AG04450 (cell line): Measurements from ENCODE around the gene GAPT. TPM values are rescaled to one million over a fixed set of nuclear protein-coding genes. Genes with fewer than 3 reads are reported as not detected.

ENCODE experiments used
- CTCF ChIA-PET: fragments of 300-600, 350-600 bp; formaldehyde crosslinking; extraction: SDS; loops from one replicate; lab custom pipeline; 2022; ENCODE audit warnings: antibody characterized with exemption, inconsistent platforms; lab: Charles Lee
- POLR2A ChIA-PET: fragments of 350-600 bp; formaldehyde crosslinking; extraction: SDS; loops from one replicate; lab custom pipeline; 2021; ENCODE audit warnings: antibody characterized with exemption, inconsistent platforms; lab: Yijun Ruan, JAX
- DNase-seq: peaks from one replicate; pipeline ENCODE4 v3.0.0-alpha.2; 2011; ENCODE audit warnings: low read depth, low spot score
- H3K27ac ChIP-seq: one replicate; pipeline ENCODE4 v1.5.1; 2012; ENCODE audit warnings: low read depth, low read length, control low read depth
- H3K27me3 ChIP-seq: one replicate; pipeline ENCODE4 v1.6.0; 2012; ENCODE audit warnings: low read length; ENCODE audit not compliant: control insufficient read depth, insufficient read depth
- H3K4me3 ChIP-seq: 2 replicates; pipeline ENCODE4 v1.5.1; 2011; ENCODE audit warnings: mild to moderate bottlenecking, low read depth, low read length, control low read depth
- H3K9me3 ChIP-seq: 2 replicates; pipeline ENCODE4 v1.5.1; 2012; ENCODE audit warnings: low read length; ENCODE audit not compliant: control insufficient read depth, insufficient read depth
- CTCF ChIP-seq: IDR thresholded peaks from 2 replicates; pipeline ENCODE4 v1.5.1; 2011; ENCODE audit warnings: low read depth, low read length, control low read depth, inconsistent platforms
- polyA plus RNA-seq: library from polyadenylated mRNA; depleted of rRNA; stranded (reverse); fragments of >200 nt; gene quantifications from 2 replicates; pipeline ENCODE4 v1.2.3, GENCODE V29; 2011

The GAPT gene
- polyA plus RNA-seq, 1 experiment = not detected

DNA sequence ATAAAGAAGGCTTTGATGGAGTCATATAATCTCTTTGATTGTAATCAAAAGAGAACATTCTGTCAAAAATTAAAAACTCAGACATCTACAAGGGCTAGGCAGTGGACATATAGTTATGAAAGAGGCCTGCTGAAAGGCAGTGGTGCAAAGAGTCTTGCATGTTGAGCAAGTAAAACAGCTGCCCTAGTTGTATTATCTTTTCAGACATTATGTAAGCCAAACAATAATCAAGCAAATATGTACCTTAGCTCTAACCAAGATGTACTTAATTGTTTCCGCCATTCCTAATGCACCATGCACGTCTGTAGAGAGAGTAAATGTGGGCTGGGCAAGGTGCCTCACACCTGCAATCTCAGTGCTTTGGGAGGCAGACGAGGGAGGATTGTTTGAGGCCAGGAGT is 14.3 kb downstream of the GAPT start:
- no peak overlapping the region for H3K27ac ChIP-seq
- no peak for TF ChIP-seq CTCF
- no peak for DNase-seq
- no peaks in the 10 kb centered on the region for H3K9me3 ChIP-seq
- no peaks in the 10 kb centered on the region for H3K27me3 ChIP-seq
- no peak overlapping the region for H3K4me3 ChIP-seq
- ChIA-PET CTCF (no interaction called here), POLR2A (no interaction called here)

GRCh38 chr5:58505971-58506640 is 14.9 kb downstream of the GAPT start:
- H3K4me3 ChIP-seq = no peak overlapping the region
- no peak overlapping the region for H3K27ac ChIP-seq
- no peaks in the 10 kb centered on the region for H3K27me3 ChIP-seq
- no peaks in the 10 kb centered on the region for H3K9me3 ChIP-seq
- ChIA-PET POLR2A (no interaction called here), CTCF (interaction anchor here (1.1 to 2.7 kb wide), 2 partner anchors 7 to 9 kb away, joined by 8 to 10 read pairs; no protein-coding TSS in a partner anchor)
- DNase-seq = no peak
- no peak for TF ChIP-seq CTCF

DNA sequence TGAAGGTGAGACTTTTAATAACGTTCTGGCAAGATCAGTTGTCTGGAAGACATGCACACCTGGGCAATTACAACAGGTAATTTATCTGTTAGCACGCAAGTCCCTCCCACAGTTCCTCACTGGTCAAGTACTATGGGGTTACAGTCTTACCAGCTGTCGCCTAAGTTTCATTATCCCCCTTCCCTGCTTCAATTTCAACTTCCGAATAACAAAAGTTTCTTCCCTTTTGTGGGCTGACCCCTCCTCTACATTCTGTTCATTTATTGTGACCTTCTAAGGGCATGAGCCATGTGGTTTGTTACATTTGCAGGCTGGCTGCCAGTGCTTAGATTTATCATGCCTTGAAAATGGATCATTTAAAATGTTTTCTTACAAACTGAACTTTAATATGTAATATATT is 16.5 kb downstream of the GAPT start:
- CTCF ChIA-PET = interaction anchor here (2.7 kb wide), 1 partner anchor 9 kb away, joined by 10 read pairs; no protein-coding TSS in a partner anchor
- POLR2A ChIA-PET = no interaction called here
- H3K27me3 ChIP-seq = no peaks in the 10 kb centered on the region

GRCh38 chr5:58517198-58517597 is 26.0 kb downstream of the GAPT start:
- TF ChIP-seq CTCF = no peak
- CTCF ChIA-PET = interaction anchor here (1.8 kb wide), 1 partner anchor 18 kb away, joined by 5 read pairs; no protein-coding TSS in a partner anchor

More for the DNA sequence above, 16.5 kb downstream of the GAPT start:
- TF ChIP-seq CTCF = no peak
- no peak overlapping the region for H3K27ac ChIP-seq
- H3K9me3 ChIP-seq = no peaks in the 10 kb centered on the region
- DNase-seq = no peak
- H3K4me3 ChIP-seq = no peak overlapping the region

DNA sequence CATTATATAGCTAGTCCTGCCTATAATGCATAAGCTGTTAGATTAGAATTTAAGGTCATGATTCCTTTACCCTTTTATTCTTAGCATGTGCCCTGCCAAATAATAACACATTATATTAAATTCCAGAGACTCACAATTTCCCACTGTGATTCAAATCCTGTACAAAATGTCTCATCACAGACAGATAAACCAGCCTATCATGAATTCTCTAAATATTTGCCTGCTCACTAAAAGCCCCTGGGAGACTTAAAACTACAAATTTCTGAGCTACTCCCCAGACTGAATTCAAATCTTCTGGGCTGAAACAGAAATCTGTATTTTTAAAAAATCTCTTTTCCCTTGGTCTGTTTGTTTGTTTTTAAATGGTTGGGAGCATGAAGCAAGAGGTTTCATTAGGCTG is 32.7 kb downstream of the GAPT start:
- no peak for DNase-seq
- no peaks in the 10 kb centered on the region for H3K9me3 ChIP-seq
- H3K4me3 ChIP-seq = no peak overlapping the region
- CTCF ChIA-PET = no interaction called here
- no peak for TF ChIP-seq CTCF
- POLR2A ChIA-PET = no interaction called here
- no peaks in the 10 kb centered on the region for H3K27me3 ChIP-seq
- no peak overlapping the region for H3K27ac ChIP-seq

More at GRCh38 chr5:58517198-58517597, 26.0 kb downstream of the GAPT start:
- Histone ChIP-seq H3K27ac (no peak overlapping the region), H3K4me3 (no peak overlapping the region), H3K9me3 (no peaks in the 10 kb centered on the region), H3K27me3 (no peaks in the 10 kb centered on the region)
- DNase-seq = no peak
- POLR2A ChIA-PET = no interaction called here
